HepG2 (cell line): ENCODE results near the gene RCBTB2. TPM values are rescaled to one million over a fixed set of nuclear protein-coding genes. Genes with fewer than 3 reads are reported as not detected.

Experiments used
- ATAC-seq: fragments of 200-7000 bp; cut with Tn5 transposase; 3 replicates; pipeline ENCODE4 v1.9.1; 2020; ENCODE audit warnings: mild to moderate bottlenecking, moderate library complexity
- BruUV-seq: library from RNA; stranded (reverse); fragments of 400-500 nt; replicated peaks from 2 replicates; lab custom pipeline; 2021; lab: Mats Ljungman, UMichigan
- CTCF ChIA-PET: fragments of 300-600 bp; formaldehyde crosslinking; extraction: SDS; loops from one replicate; lab custom pipeline; 2021; ENCODE audit warnings: low total read pairs, inconsistent platforms, low intra/inter-chr PET ratio; lab: Yijun Ruan, JAX
- POLR2A ChIA-PET: fragments of 350-600 bp; sonication (Branson Sonifier 250); formaldehyde crosslinking; loops from one replicate; lab custom pipeline; 2020; ENCODE audit warnings: antibody characterized with exemption, inconsistent platforms; lab: Yijun Ruan, JAX
- DNase-seq: peaks from one replicate; pipeline ENCODE4 v3.0.0-alpha.2; 2015; ENCODE audit warnings: low spot score
- FAIRE-seq: peaks from 3 replicates; lab custom pipeline; 2011; peaks lifted over from hg19 to GRCh38; lab: Jason Lieb, UNC
- H2AFZ ChIP-seq: one replicate; pipeline ENCODE4 v1.6.1; 2011; ENCODE audit warnings: low read length, inconsistent platforms
- H3K27ac ChIP-seq: fragments of 300-600 bp; 3 replicates; pipeline ENCODE4 v1.8.0; 2011; ENCODE audit warnings: mixed run types, mild to moderate bottlenecking, mixed read lengths, low read length, inconsistent platforms; ENCODE audit not compliant: insufficient read depth; ENCODE audit errors: extremely low read length
- H3K27me3 ChIP-seq, 2 experiments: fragments of 200-600 bp in 1 of 2; 2 replicates in 1 of 2; 3 replicates in 1 of 2; pipeline versions ENCODE4 v1.6.0 to v1.8.0; 2011; ENCODE audit warnings: low read length in 2 of 2, mild to moderate bottlenecking in 2 of 2, moderate library complexity in 2 of 2, inconsistent platforms in 1 of 2; ENCODE audit not compliant: insufficient read depth in 2 of 2, control insufficient read depth in 1 of 2
- H3K36me3 ChIP-seq, 2 experiments: fragments of 200-600 bp in 1 of 2; replicated peaks in 1 of 2; 2 replicates in 1 of 2; 3 replicates in 1 of 2; pipeline versions ENCODE4 v1.5.1 to v1.8.0; 2011; ENCODE audit warnings: low read length in 2 of 2, inconsistent platforms in 1 of 2; ENCODE audit not compliant: insufficient read depth in 2 of 2, control insufficient read depth in 1 of 2
- H3K4me1 ChIP-seq: 2 replicates; pipeline ENCODE4 v1.5.1; 2012; ENCODE audit warnings: low read length, inconsistent platforms; ENCODE audit not compliant: insufficient read depth
- H3K4me2 ChIP-seq: 2 replicates; pipeline ENCODE4 v1.6.0; 2011; ENCODE audit warnings: low read depth, low read length, inconsistent platforms
- H3K4me3 ChIP-seq, 3 experiments: fragments of 200-600 bp in 1 of 3; sonication (generic), shearing (Covaris generic) in 1 of 3; replicated peaks in 1 of 3; 2 replicates each; pipeline ENCODE4 v1.5.1; 2011 to 2016; ENCODE audit warnings: low read length in 3 of 3, inconsistent platforms in 2 of 3, low read depth in 2 of 3, mild to moderate bottlenecking in 2 of 3, control low read depth in 1 of 3, mixed read lengths in 1 of 3; ENCODE audit not compliant: insufficient read depth in 1 of 3
- H3K79me2 ChIP-seq: one replicate; pipeline ENCODE4 v1.6.1; 2011; ENCODE audit warnings: low read length, inconsistent platforms; ENCODE audit not compliant: insufficient read depth
- H3K9ac ChIP-seq: 2 replicates; pipeline ENCODE4 v1.6.0; 2011; ENCODE audit warnings: mild to moderate bottlenecking, low read depth, low read length, inconsistent platforms; ENCODE audit not compliant: insufficient read depth
- H3K9me3 ChIP-seq: 2 replicates; pipeline ENCODE4 v1.5.1; 2012; ENCODE audit warnings: mild to moderate bottlenecking, low read length
- H4K20me1 ChIP-seq: 2 replicates; pipeline ENCODE4 v1.6.0; 2011; ENCODE audit warnings: inconsistent platforms, mild to moderate bottlenecking, low read length, moderate library complexity; ENCODE audit not compliant: insufficient read depth
- CENPX ChIP-seq: sonication (generic); formaldehyde crosslinking; IDR thresholded peaks from 2 replicates; pipeline ENCODE4 v1.9.0; 2021; ENCODE audit warnings: mild to moderate bottlenecking, missing genetic modification reagents, moderate library complexity
- EZH2 ChIP-seq: conservative IDR thresholded peaks from 2 replicates; pipeline ENCODE4 v1.6.1; 2012; ENCODE audit warnings: mild to moderate bottlenecking, low read depth, low read length, moderate library complexity
- MYNN ChIP-seq: sonication (generic); formaldehyde crosslinking; IDR thresholded peaks from 2 replicates; pipeline ENCODE4 v1.4.0; 2020; ENCODE audit warnings: mild to moderate bottlenecking, low read depth, missing genetic modification reagents
- NFKBIZ ChIP-seq: IDR thresholded peaks from 2 replicates; pipeline ENCODE4 v1.6.1; 2018; ENCODE audit warnings: missing genetic modification reagents, missing compliant biosample characterization
- NRL ChIP-seq: sonication (generic); formaldehyde crosslinking; IDR thresholded peaks from 2 replicates; pipeline ENCODE4 v1.5.0; 2020; ENCODE audit warnings: missing genetic modification reagents, mild to moderate bottlenecking, moderate library complexity, borderline replicate concordance
- PAF1 ChIP-seq: IDR thresholded peaks from 2 replicates; pipeline ENCODE4 v1.6.1; 2016; ENCODE audit warnings: missing genetic modification reagents, missing compliant biosample characterization
- REPIN1 ChIP-seq: sonication (generic); formaldehyde crosslinking; IDR thresholded peaks from 2 replicates; pipeline ENCODE4 v1.8.0; 2022; ENCODE audit warnings: missing genetic modification reagents, low read depth, mild to moderate bottlenecking, borderline replicate concordance
- RXRB ChIP-seq: IDR thresholded peaks from 2 replicates; pipeline ENCODE4 v1.6.1; 2016; ENCODE audit warnings: borderline replicate concordance, missing genetic modification reagents, missing compliant biosample characterization
- ZBTB3 ChIP-seq: sonication (generic); formaldehyde crosslinking; IDR thresholded peaks from 2 replicates; pipeline ENCODE4 v1.4.0; 2020; ENCODE audit warnings: low read depth, mild to moderate bottlenecking, moderate library complexity, missing genetic modification reagents, borderline replicate concordance
- ZNF331 ChIP-seq: sonication (generic); formaldehyde crosslinking; IDR thresholded peaks from 2 replicates; pipeline ENCODE4 v1.4.0; 2020; ENCODE audit warnings: missing genetic modification reagents
- ZNF382 ChIP-seq: sonication (generic); formaldehyde crosslinking; IDR thresholded peaks from 2 replicates; pipeline ENCODE4 v1.5.0; 2020; ENCODE audit warnings: missing genetic modification reagents, mild to moderate bottlenecking, borderline replicate concordance
- ZSCAN22 ChIP-seq: sonication (generic); formaldehyde crosslinking; IDR thresholded peaks from 2 replicates; pipeline ENCODE4 v1.4.0; 2020; ENCODE audit warnings: mild to moderate bottlenecking, missing genetic modification reagents
- WGBS: methylation state at CpG from one replicate; pipeline ENCODE4 v1.1.6; 2017; ENCODE audit warnings: low lambda C conversion rate; 5-methylcytosine and 5-hydroxymethylcytosine counted together
- in situ Hi-C: cut with HindIII; loops from 2 replicates; pipeline ENCODE4 v1.10.0; 2017; ENCODE audit warnings: low pct_unique_long_range_greater_than_20kb; ENCODE audit not compliant: extremely low pct_ligation_motif_present
- intact Hi-C: fragments of 100-400 bp; cut with micrococcal nuclease; formaldehyde crosslinking; loops from one replicate; pipeline ENCODE4 v1.10.0; 2022; ENCODE audit not compliant: unreplicated experiment
- polyA plus RNA-seq, 8 experiments: library from polyadenylated mRNA; depleted of rRNA in 3 of 8; stranded (reverse) in 7 of 8; unstranded in 1 of 8; fragments of >200 nt; fragmentation: Illumina TruSeq in 4 of 8; extraction: Trizol in 4 of 8; gene quantifications; 2 replicates each; pipeline versions ENCODE4 v1.2.1 to v1.2.3, GENCODE V29; 2011 to 2016; ENCODE audit warnings: low read depth in 4 of 8, missing spikeins in 1 of 8, mixed read lengths in 1 of 8; ENCODE audit not compliant: insufficient read depth in 1 of 8
- total RNA-seq, 5 experiments: library from RNA; depleted of rRNA; stranded (reverse); fragments of >200 nt; fragmentation: Illumina TruSeq; extraction: Trizol; gene quantifications; 2 replicates each; pipeline ENCODE4 v1.2.3, GENCODE V29; 2016; ENCODE audit warnings: low read depth in 1 of 5
- TF ChIP-seq, protein P1 (sequence below): sonication (generic); formaldehyde crosslinking; IDR thresholded peaks from 2 replicates; pipeline ENCODE4 v1.5.1; 2020; ENCODE audit warnings: mild to moderate bottlenecking, missing genetic modification reagents, moderate library complexity
- TF ChIP-seq, protein P2 (sequence below): sonication (generic); formaldehyde crosslinking; IDR thresholded peaks from 2 replicates; pipeline ENCODE4 v1.5.0; 2020; ENCODE audit warnings: missing genetic modification reagents
- TF ChIP-seq, protein P3 (sequence below): sonication (generic); formaldehyde crosslinking; IDR thresholded peaks from 2 replicates; pipeline ENCODE4 v1.4.0; 2020; ENCODE audit warnings: missing genetic modification reagents
- TF ChIP-seq, protein P4 (sequence below): sonication (generic); formaldehyde crosslinking; IDR thresholded peaks from 2 replicates; pipeline ENCODE4 v1.5.1; 2020; ENCODE audit warnings: missing genetic modification reagents, mild to moderate bottlenecking, borderline replicate concordance

Gene RCBTB2
- total and polyA plus RNA-seq, 2 of the 13 experiments (the other 11 are each of a cell fraction or from before 2014, with no cell fraction given), result 1.9 to 2.7 TPM

DNA sequence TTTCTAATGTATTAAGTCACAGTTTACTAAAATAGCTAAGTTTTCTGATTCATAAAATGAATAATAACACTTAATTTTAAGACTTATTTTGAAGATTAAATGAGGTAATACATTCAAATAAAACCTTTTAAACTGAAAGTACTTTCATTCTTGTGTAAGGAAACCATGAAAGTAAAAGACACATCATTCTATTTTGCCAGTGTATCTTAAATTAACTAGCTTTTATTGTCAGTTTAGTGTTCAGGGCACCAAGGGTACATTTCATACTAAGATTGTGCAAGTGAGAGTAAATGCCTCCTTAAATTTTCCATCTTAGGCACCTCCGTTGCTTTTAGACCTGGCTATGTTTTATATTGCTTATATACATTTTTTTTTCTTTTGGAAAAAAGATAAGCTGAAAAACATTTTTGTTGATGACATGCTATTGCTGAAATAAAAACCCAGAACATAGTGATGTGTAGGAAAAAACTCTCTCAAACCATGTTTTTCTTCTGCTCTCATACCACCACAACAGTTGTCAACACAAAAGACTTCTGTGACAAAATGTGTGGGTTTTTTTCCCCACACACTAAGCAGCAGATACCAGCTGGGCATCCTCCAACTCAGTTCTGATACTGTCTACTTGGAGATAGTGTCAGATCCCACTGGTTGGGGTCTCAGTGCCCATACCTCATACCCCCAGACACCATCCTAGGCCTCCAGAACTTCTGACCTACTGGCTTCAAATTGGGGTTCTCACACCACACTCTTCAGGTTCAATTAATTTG is 89.3 kb downstream of the RCBTB2 start:
- Histone ChIP-seq H3K36me3 (no peaks in the 10 kb centered on the region), H3K27me3 (no peaks in the 10 kb centered on the region), H3K27ac (no peak overlapping the region), H3K9ac (no peak overlapping the region), H3K4me1 (no peaks in the 10 kb centered on the region), H3K4me2 (no peak overlapping the region), H3K4me3 (no peak overlapping the region), H2AFZ (no peak overlapping the region), H3K9me3 (no peaks in the 10 kb centered on the region), H4K20me1 (no peaks in the 10 kb centered on the region), H3K79me2 (no peaks in the 10 kb centered on the region)
- BruUV-seq, result no TSS peak
- no peak for FAIRE-seq
- in situ Hi-C loops, result no loop called here
- intact Hi-C loops, result no loop called here
- ChIA-PET POLR2A (no interaction called here), CTCF (no interaction called here)
- WGBS, result 100% methylated on average over 1 of the region's 1 CpG
- no peak for ATAC-seq
- DNase-seq, result no peak
- no peak for TF ChIP-seq ZSCAN22 (CRISPR knock-in tag)
- TF ChIP-seq ZNF331, result no peak
- no peak for TF ChIP-seq PAF1 (CRISPR knock-in tag)
- no peak for TF ChIP-seq CENPX (CRISPR knock-in tag)
- TF ChIP-seq, protein P1, sequence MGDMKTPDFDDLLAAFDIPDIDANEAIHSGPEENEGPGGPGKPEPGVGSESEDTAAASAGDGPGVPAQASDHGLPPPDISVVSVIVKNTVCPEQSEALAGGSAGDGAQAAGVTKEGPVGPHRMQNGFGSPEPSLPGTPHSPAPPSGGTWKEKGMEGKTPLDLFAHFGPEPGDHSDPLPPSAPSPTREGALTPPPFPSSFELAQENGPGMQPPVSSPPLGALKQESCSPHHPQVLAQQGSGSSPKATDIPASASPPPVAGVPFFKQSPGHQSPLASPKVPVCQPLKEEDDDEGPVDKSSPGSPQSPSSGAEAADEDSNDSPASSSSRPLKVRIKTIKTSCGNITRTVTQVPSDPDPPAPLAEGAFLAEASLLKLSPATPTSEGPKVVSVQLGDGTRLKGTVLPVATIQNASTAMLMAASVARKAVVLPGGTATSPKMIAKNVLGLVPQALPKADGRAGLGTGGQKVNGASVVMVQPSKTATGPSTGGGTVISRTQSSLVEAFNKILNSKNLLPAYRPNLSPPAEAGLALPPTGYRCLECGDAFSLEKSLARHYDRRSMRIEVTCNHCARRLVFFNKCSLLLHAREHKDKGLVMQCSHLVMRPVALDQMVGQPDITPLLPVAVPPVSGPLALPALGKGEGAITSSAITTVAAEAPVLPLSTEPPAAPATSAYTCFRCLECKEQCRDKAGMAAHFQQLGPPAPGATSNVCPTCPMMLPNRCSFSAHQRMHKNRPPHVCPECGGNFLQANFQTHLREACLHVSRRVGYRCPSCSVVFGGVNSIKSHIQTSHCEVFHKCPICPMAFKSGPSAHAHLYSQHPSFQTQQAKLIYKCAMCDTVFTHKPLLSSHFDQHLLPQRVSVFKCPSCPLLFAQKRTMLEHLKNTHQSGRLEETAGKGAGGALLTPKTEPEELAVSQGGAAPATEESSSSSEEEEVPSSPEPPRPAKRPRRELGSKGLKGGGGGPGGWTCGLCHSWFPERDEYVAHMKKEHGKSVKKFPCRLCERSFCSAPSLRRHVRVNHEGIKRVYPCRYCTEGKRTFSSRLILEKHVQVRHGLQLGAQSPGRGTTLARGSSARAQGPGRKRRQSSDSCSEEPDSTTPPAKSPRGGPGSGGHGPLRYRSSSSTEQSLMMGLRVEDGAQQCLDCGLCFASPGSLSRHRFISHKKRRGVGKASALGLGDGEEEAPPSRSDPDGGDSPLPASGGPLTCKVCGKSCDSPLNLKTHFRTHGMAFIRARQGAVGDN (CRISPR knock-in tag), result no peak
- TF ChIP-seq NFKBIZ (CRISPR knock-in tag), result no peak
- no peak for TF ChIP-seq ZNF382 (CRISPR knock-in tag)
- no peak for TF ChIP-seq NRL (CRISPR knock-in tag)
- no peak for TF ChIP-seq MYNN (CRISPR knock-in tag)
- no peak for TF ChIP-seq ZBTB3
- no peak for TF ChIP-seq EZH2
- TF ChIP-seq, protein P2, sequence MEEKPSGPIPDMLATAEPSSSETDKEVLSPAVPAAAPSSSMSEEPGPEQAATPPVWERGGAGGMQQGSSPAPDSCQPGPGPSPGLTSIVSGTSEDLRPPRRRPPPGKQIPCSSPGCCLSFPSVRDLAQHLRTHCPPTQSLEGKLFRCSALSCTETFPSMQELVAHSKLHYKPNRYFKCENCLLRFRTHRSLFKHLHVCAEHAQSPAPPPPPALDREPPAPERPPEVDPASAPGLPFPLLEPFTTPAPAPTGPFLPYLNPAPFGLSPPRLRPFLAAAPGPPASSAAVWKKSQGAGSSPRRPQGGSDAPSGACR, result no peak
- TF ChIP-seq, protein P3, sequence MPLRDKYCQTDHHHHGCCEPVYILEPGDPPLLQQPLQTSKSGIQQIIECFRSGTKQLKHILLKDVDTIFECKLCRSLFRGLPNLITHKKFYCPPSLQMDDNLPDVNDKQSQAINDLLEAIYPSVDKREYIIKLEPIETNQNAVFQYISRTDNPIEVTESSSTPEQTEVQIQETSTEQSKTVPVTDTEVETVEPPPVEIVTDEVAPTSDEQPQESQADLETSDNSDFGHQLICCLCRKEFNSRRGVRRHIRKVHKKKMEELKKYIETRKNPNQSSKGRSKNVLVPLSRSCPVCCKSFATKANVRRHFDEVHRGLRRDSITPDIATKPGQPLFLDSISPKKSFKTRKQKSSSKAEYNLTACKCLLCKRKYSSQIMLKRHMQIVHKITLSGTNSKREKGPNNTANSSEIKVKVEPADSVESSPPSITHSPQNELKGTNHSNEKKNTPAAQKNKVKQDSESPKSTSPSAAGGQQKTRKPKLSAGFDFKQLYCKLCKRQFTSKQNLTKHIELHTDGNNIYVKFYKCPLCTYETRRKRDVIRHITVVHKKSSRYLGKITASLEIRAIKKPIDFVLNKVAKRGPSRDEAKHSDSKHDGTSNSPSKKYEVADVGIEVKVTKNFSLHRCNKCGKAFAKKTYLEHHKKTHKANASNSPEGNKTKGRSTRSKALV (CRISPR knock-in tag), result no peak
- TF ChIP-seq, protein P4, sequence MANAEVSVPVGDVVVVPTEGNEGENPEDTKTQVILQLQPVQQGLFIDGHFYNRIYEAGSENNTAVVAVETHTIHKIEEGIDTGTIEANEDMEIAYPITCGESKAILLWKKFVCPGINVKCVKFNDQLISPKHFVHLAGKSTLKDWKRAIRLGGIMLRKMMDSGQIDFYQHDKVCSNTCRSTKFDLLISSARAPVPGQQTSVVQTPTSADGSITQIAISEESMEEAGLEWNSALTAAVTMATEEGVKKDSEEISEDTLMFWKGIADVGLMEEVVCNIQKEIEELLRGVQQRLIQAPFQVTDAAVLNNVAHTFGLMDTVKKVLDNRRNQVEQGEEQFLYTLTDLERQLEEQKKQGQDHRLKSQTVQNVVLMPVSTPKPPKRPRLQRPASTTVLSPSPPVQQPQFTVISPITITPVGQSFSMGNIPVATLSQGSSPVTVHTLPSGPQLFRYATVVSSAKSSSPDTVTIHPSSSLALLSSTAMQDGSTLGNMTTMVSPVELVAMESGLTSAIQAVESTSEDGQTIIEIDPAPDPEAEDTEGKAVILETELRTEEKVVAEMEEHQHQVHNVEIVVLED, result no peak
- TF ChIP-seq REPIN1 (CRISPR knock-in tag), result no peak
- TF ChIP-seq RXRB, result no peak
